K562 (cell line): ENCODE results near the gene GRIP1. TPM values are rescaled to one million over a fixed set of nuclear protein-coding genes. Genes with fewer than 3 reads are reported as not detected.

Experiments used
- ATAC-seq: fragments of 200-7000 bp; cut with Tn5 transposase; 3 replicates; pipeline ENCODE4 v1.9.1; 2020; ENCODE audit warnings: moderate library complexity
- BruUV-seq: library from RNA; stranded (reverse); fragments of 400-500 nt; replicated peaks from 2 replicates; lab custom pipeline; 2021; lab: Mats Ljungman, UMichigan
- CTCF ChIA-PET: fragments of 300-600 bp; formaldehyde crosslinking; extraction: SDS; loops from one replicate; lab custom pipeline; 2021; ENCODE audit warnings: low intra/inter-chr PET ratio; lab: Yijun Ruan, JAX
- POLR2A ChIA-PET: fragments of 300-600, 350-650 bp; sonication (Branson Sonifier 250); formaldehyde crosslinking; extraction: SDS; loops from one replicate; lab custom pipeline; 2021; ENCODE audit warnings: antibody characterized with exemption, inconsistent platforms; lab: Yijun Ruan, JAX
- DNase-seq, 4 experiments: peaks; one replicate each; pipeline versions ENCODE4 v3.0.0 to v3.0.0-alpha.2; 2011 to 2018; ENCODE audit warnings: low spot score in 3 of 4, mixed read lengths in 3 of 4; ENCODE audit errors: extremely low read depth in 1 of 4
- FAIRE-seq: peaks from 2 replicates; lab custom pipeline; 2011; peaks lifted over from hg19 to GRCh38; lab: Jason Lieb, UNC
- H2AFZ ChIP-seq: 2 replicates; pipeline ENCODE4 v1.6.0; 2011; ENCODE audit warnings: low read depth, low read length, control low read depth, inconsistent platforms
- H3K27ac ChIP-seq: fragments of 200-600 bp; 3 replicates; pipeline ENCODE4 v1.8.0; 2011; ENCODE audit warnings: low read depth, mild to moderate bottlenecking, control low read depth, inconsistent platforms, low read length, moderate library complexity, mixed read lengths; ENCODE audit errors: extremely low read depth
- H3K27me3 ChIP-seq, 2 experiments: fragments of 300-600 bp in 1 of 2; 2 replicates in 1 of 2; 3 replicates in 1 of 2; pipeline versions ENCODE4 v1.6.0 to v1.8.0; 2011; ENCODE audit warnings: inconsistent platforms in 2 of 2, low read length in 2 of 2, mild to moderate bottlenecking in 1 of 2, mixed read lengths in 1 of 2, moderate library complexity in 1 of 2; ENCODE audit not compliant: control insufficient read depth in 2 of 2, insufficient read depth in 2 of 2
- H3K36me3 ChIP-seq: fragments of 300-600 bp; 3 replicates; pipeline ENCODE4 v1.8.0; 2011; ENCODE audit warnings: mild to moderate bottlenecking, low read length, inconsistent platforms; ENCODE audit not compliant: control insufficient read depth, insufficient read depth
- H3K4me1 ChIP-seq, 2 experiments: fragments of 200-600 bp in 1 of 2; replicated peaks in 1 of 2; 2 replicates in 1 of 2; 3 replicates in 1 of 2; pipeline versions ENCODE4 v1.5.1 to v1.8.0; 2011; ENCODE audit warnings: inconsistent platforms in 2 of 2, low read length in 2 of 2, mild to moderate bottlenecking in 1 of 2, mixed read lengths in 1 of 2, moderate library complexity in 1 of 2; ENCODE audit not compliant: control insufficient read depth in 2 of 2, insufficient read depth in 2 of 2
- H3K4me2 ChIP-seq: 2 replicates; pipeline ENCODE4 v1.6.1; 2011; ENCODE audit warnings: low read length, control low read depth, inconsistent platforms, mixed read lengths; ENCODE audit not compliant: insufficient read depth
- H3K4me3 ChIP-seq: fragments of 200-600 bp; sonication (generic), shearing (Covaris generic); 2 replicates; pipeline ENCODE4 v1.5.1; 2016; ENCODE audit warnings: control low read depth, inconsistent platforms
- H3K79me2 ChIP-seq: fragments of 200-600 bp; 3 replicates; pipeline ENCODE4 v1.8.0; 2011; ENCODE audit warnings: low read length, inconsistent platforms; ENCODE audit not compliant: control insufficient read depth, insufficient read depth
- H3K9ac ChIP-seq, 2 experiments: 2 replicates each; pipeline versions ENCODE4 v1.6.0 to v1.6.1; 2011; ENCODE audit warnings: low read depth in 2 of 2, low read length in 2 of 2, control low read depth in 1 of 2, inconsistent platforms in 1 of 2, mild to moderate bottlenecking in 1 of 2, mixed read lengths in 1 of 2; ENCODE audit not compliant: insufficient read depth in 1 of 2
- H3K9me1 ChIP-seq: one replicate; pipeline ENCODE4 v1.6.0; 2011; ENCODE audit warnings: inconsistent platforms, mild to moderate bottlenecking, low read length, moderate library complexity; ENCODE audit not compliant: control insufficient read depth, insufficient read depth
- H3K9me3 ChIP-seq: replicated peaks from 2 replicates; pipeline ENCODE4 v1.5.1; 2011; ENCODE audit warnings: low read depth, low read length, inconsistent platforms; ENCODE audit not compliant: control insufficient read depth, insufficient read depth
- H4K20me1 ChIP-seq: replicated peaks from 2 replicates; pipeline ENCODE4 v1.6.1; 2011; ENCODE audit warnings: low read length, inconsistent platforms, mixed read lengths; ENCODE audit not compliant: control insufficient read depth, insufficient read depth
- HMG20A ChIP-seq: fragments of 450-650 bp; formaldehyde crosslinking; conservative IDR thresholded peaks from 2 replicates; pipeline ENCODE4 v1.4.0; 2020; ENCODE audit warnings: mild to moderate bottlenecking, mixed read lengths
- MAZ ChIP-seq, 2 experiments: fragments of 450-650 bp in 1 of 2; sonication (generic) in 1 of 2; formaldehyde crosslinking; IDR thresholded peaks in 1 of 2; conservative IDR thresholded peaks in 1 of 2; 2 replicates each; pipeline versions ENCODE4 v1.4.0 to v1.5.0; 2020; ENCODE audit warnings: mild to moderate bottlenecking in 1 of 2, missing genetic modification reagents in 1 of 2
- MECOM ChIP-seq: fragments of 250-450 bp; sonication (Bioruptor Pico); IDR thresholded peaks from 2 replicates; pipeline ENCODE4 v1.8.0; 2022; ENCODE audit warnings: inconsistent platforms
- PHB ChIP-seq: fragments of 250-450 bp; sonication (Bioruptor Pico); IDR thresholded peaks from 2 replicates; pipeline ENCODE4 v1.5.0; 2021
- PTBP1 ChIP-seq: fragments of 200-400 bp; formaldehyde crosslinking; IDR thresholded peaks from 2 replicates; pipeline ENCODE4 v1.6.1; 2017; ENCODE audit warnings: low read depth, low read length
- ZFP30 ChIP-seq: fragments of 250-450 bp; sonication (Bioruptor Pico); IDR thresholded peaks from 2 replicates; pipeline ENCODE4 v1.8.0; 2022; ENCODE audit warnings: moderate library complexity, mild to moderate bottlenecking, inconsistent platforms, borderline replicate concordance
- ZNF140 ChIP-seq: fragments of 250-450 bp; sonication (Bioruptor Pico); IDR thresholded peaks from 2 replicates; pipeline ENCODE4 v1.8.0; 2021; ENCODE audit warnings: moderate library complexity, mild to moderate bottlenecking, inconsistent platforms
- ZNF253 ChIP-seq: fragments of 250-450 bp; sonication (Bioruptor Pico); conservative IDR thresholded peaks from 2 replicates; pipeline ENCODE4 v1.6.1; 2021; ENCODE audit warnings: mild to moderate bottlenecking
- WGBS: fragments of 100-300 bp; shearing (Covaris generic); methylation state at CpG from one replicate; pipeline ENCODE4 v1.1.6; 2016; ENCODE audit warnings: low coverage, mixed read lengths; ENCODE audit not compliant: insufficient coverage; ENCODE audit errors: missing lambda C conversion rate; 5-methylcytosine and 5-hydroxymethylcytosine counted together
- in situ Hi-C: fragments of 300-500 bp; cut with MboI; formaldehyde crosslinking; loops from 4 replicates; pipeline ENCODE4 v1.15.0; 2018; ENCODE audit warnings: inconsistent platforms, mixed read lengths
- intact Hi-C: fragments of 100-400 bp; cut with micrococcal nuclease; formaldehyde crosslinking; loops from 2 replicates; pipeline ENCODE4 v1.14.2; 2022
- polyA plus RNA-seq, 8 experiments: library from polyadenylated mRNA; depleted of rRNA in 4 of 8; stranded (reverse) in 5 of 8; unstranded in 3 of 8; fragments of >200 nt; fragmentation: Nextera tagmentation in 2 of 8; fragmentation: Illumina TruSeq in 1 of 8; extraction: Ambion mirVana in 2 of 8; extraction: Trizol in 1 of 8; gene quantifications; 2 replicates each; pipeline versions ENCODE4 v1.2.1 to v1.2.3, GENCODE V29; 2011 to 2014; ENCODE audit warnings: inconsistent platforms in 1 of 8, missing spikeins in 1 of 8
- total RNA-seq, 7 experiments: library from RNA; depleted of rRNA in 6 of 7; stranded (reverse); fragments of >200 nt in 6 of 7; fragmentation: Illumina TruSeq in 2 of 7; extraction: Trizol in 2 of 7; gene quantifications; 2 replicates each; pipeline versions ENCODE4 v1.2.1 to v1.2.3, GENCODE V29; 2011 to 2021; ENCODE audit warnings: low replicate concordance in 1 of 7
- TF ChIP-seq, protein P1 (sequence below): fragments of 450-650 bp; conservative IDR thresholded peaks from 2 replicates; pipeline ENCODE4 v1.6.1; 2016; ENCODE audit warnings: missing genetic modification characterization, low read depth, mild to moderate bottlenecking, missing compliant biosample characterization, moderate library complexity
- TF ChIP-seq, protein P2 (sequence below), 2 experiments: fragments of 450-650 bp in 1 of 2; sonication (generic) in 1 of 2; formaldehyde crosslinking in 1 of 2; IDR thresholded peaks; 2 replicates each; pipeline versions ENCODE4 v1.7.1 to v1.9.0; 2016 to 2022; ENCODE audit warnings: inconsistent platforms in 1 of 2, mild to moderate bottlenecking in 1 of 2, missing genetic modification reagents in 1 of 2
- TF ChIP-seq, protein P3 (sequence below): fragments of 250-450 bp; sonication (Bioruptor Pico); IDR thresholded peaks from 2 replicates; pipeline ENCODE4 v1.4.0; 2020; ENCODE audit warnings: mild to moderate bottlenecking

GRIP1 gene
- total and polyA plus RNA-seq, 9 of the 15 experiments (the other 6 are each of a cell fraction or from before 2014, with no cell fraction given), result 0.28 to 1.2 (median 0.45) TPM

DNA sequence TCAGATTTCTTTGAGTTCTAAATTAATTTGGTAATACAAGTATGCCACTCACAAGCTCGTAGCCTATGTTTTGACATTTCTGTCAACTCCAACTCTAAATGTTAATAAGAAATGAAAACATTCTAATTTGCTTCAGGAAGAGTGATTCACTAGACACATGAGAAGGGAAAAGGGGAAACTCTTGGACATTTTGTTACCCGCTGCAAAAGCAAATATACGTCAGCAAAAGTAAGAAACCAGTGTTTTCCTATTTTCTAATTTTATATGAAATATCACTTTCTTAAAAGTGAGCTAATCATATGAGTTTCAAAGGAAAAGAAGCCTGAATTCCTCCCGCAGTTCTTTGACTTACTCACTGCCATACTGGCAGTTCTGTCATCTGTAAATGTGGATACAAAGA is 162.3 kb downstream of the GRIP1 start:
- ChIA-PET CTCF (no interaction called here), POLR2A (no interaction called here)
- H3K4me3 ChIP-seq, result no peak overlapping the region
- no peak for DNase-seq
- H3K9me3 ChIP-seq, result no peaks in the 10 kb centered on the region
- intact Hi-C loops, result no loop called here
- H3K4me1 ChIP-seq, result peaks cover 0 to 3% of the 10 kb centered on the region in 2 experiments; a peak in 2 of 5 replicates
- BruUV-seq, result no TSS peak
- WGBS, result 2% methylated on average over 4 of the region's 4 CpGs
- H3K27me3 ChIP-seq, result no peaks in the 10 kb centered on the region
- H3K9ac ChIP-seq, result no peak overlapping the region
- no peaks in the 10 kb centered on the region for H4K20me1 ChIP-seq
- no peak overlapping the region for H2AFZ ChIP-seq
- H3K27ac ChIP-seq, result no peak overlapping the region
- in situ Hi-C loops, result no loop called here
- no peaks in the 10 kb centered on the region for H3K36me3 ChIP-seq
- no peaks in the 10 kb centered on the region for H3K79me2 ChIP-seq
- H3K4me2 ChIP-seq, result no peak overlapping the region
- ATAC-seq, result no peak
- no peaks in the 10 kb centered on the region for H3K9me1 ChIP-seq
- no peak for FAIRE-seq
- TF ChIP-seq MECOM (no peak), ZNF253 (CRISPR knock-in tag) (no peak), PHB (no peak), MAZ (CRISPR knock-in tag; conservative IDR thresholded peaks at IDR 0.05 in 1 of 2, IDR thresholded peaks at IDR 0.05 in 1 of 2) (no peak), HMG20A (CRISPR knock-in tag) (no peak), ZNF140 (no peak), PTBP1 (no peak), ZFP30 (no peak)
- TF ChIP-seq, protein P1, sequence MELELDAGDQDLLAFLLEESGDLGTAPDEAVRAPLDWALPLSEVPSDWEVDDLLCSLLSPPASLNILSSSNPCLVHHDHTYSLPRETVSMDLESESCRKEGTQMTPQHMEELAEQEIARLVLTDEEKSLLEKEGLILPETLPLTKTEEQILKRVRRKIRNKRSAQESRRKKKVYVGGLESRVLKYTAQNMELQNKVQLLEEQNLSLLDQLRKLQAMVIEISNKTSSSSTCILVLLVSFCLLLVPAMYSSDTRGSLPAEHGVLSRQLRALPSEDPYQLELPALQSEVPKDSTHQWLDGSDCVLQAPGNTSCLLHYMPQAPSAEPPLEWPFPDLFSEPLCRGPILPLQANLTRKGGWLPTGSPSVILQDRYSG, result no peak
- TF ChIP-seq, protein P2, sequence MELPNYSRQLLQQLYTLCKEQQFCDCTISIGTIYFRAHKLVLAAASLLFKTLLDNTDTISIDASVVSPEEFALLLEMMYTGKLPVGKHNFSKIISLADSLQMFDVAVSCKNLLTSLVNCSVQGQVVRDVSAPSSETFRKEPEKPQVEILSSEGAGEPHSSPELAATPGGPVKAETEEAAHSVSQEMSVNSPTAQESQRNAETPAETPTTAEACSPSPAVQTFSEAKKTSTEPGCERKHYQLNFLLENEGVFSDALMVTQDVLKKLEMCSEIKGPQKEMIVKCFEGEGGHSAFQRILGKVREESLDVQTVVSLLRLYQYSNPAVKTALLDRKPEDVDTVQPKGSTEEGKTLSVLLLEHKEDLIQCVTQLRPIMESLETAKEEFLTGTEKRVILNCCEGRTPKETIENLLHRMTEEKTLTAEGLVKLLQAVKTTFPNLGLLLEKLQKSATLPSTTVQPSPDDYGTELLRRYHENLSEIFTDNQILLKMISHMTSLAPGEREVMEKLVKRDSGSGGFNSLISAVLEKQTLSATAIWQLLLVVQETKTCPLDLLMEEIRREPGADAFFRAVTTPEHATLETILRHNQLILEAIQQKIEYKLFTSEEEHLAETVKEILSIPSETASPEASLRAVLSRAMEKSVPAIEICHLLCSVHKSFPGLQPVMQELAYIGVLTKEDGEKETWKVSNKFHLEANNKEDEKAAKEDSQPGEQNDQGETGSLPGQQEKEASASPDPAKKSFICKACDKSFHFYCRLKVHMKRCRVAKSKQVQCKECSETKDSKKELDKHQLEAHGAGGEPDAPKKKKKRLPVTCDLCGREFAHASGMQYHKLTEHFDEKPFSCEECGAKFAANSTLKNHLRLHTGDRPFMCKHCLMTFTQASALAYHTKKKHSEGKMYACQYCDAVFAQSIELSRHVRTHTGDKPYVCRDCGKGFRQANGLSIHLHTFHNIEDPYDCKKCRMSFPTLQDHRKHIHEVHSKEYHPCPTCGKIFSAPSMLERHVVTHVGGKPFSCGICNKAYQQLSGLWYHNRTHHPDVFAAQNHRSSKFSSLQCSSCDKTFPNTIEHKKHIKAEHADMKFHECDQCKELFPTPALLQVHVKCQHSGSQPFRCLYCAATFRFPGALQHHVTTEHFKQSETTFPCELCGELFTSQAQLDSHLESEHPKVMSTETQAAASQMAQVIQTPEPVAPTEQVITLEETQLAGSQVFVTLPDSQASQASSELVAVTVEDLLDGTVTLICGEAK (IDR thresholded peaks at IDR 0.05), result no peak
- TF ChIP-seq, protein P2 (CRISPR knock-in tag; IDR thresholded peaks at IDR 0.05), result no peak
- TF ChIP-seq, protein P3, sequence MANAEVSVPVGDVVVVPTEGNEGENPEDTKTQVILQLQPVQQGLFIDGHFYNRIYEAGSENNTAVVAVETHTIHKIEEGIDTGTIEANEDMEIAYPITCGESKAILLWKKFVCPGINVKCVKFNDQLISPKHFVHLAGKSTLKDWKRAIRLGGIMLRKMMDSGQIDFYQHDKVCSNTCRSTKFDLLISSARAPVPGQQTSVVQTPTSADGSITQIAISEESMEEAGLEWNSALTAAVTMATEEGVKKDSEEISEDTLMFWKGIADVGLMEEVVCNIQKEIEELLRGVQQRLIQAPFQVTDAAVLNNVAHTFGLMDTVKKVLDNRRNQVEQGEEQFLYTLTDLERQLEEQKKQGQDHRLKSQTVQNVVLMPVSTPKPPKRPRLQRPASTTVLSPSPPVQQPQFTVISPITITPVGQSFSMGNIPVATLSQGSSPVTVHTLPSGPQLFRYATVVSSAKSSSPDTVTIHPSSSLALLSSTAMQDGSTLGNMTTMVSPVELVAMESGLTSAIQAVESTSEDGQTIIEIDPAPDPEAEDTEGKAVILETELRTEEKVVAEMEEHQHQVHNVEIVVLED, result no peak
